HL-60/S4 treated with phorbol 12-myristate 13-acetate at 8.2 ng/mL for 4 days and 3 days (cell line): ENCODE data around the gene ADGRV1.
"Not testable (repeated sequence)": the region's sequence is repeated elsewhere in the genome, so short reads cannot be mapped to it uniquely, and the experiment has no call there.

Experiments used
- in situ Hi-C: fragments of 300-500 bp; cut with MboI; formaldehyde crosslinking; loops from 2 replicates; pipeline ENCODE4 v1.15.0; 2022; ENCODE audit warnings: low sequenced_read_pairs

The ADGRV1 gene

DNA sequence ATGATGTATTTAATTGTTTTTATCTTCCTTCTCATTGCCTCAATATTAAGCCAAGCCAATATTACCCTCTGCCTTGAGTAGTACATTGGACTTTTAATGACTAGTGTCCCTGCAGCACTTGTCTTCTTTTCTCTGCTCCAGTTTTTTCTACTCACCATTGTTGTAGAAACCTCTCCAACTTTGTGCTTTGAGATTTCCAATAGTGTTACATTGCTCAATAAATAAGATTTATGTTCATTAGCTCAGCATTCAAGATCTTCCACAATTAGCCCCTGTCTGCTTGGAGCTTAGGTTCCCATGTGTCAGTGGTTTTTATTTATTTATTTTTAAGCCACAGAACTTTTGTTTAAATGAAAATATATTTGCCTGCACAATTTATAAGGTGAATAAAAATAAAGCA, 145.3 kb downstream of the ADGRV1 start:
- in situ Hi-C loops = no loop called here

GRCh38 chr5:90707698-90708097, 149.1 kb downstream of the ADGRV1 start:
- in situ Hi-C loops = no loop called here

DNA sequence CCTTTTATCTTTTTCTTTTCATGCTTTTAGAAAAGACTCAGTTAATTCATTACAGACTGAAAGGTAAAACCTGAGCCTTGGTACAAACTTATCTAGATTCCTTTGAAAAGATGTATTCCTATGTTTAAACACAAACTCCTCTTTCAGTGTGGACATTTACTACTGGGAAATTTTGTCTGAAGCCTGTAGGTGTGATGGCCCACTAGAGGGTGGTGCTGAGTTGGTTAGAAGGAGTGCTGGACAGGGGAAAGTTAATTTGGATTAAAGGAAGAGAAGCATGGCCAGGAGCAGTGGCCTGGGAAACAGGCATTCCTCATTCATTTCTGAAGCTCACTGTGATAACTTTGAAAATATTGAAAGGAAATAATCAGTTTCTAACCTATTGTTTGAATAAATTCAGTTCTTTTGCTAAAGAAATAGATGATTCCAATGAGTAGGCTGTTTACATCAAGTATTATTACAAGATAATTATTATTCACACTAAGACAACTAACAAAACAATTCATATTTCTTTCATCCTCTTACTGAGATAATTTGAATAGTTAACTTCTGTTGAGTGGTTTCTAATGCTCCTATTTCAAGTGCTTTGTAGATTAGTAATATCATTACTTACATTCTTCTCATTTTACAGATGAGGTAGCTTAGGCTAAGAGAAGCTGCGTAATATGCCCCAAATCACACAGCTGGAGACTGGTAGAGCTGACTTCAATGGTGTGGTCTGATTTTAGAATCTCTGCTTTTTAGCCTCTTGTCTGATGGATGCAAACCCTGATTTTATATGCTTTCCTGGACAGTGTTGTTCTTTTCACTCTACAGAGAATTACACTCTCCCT, 150.9 kb downstream of the ADGRV1 start:
- in situ Hi-C loops = no loop called here

DNA sequence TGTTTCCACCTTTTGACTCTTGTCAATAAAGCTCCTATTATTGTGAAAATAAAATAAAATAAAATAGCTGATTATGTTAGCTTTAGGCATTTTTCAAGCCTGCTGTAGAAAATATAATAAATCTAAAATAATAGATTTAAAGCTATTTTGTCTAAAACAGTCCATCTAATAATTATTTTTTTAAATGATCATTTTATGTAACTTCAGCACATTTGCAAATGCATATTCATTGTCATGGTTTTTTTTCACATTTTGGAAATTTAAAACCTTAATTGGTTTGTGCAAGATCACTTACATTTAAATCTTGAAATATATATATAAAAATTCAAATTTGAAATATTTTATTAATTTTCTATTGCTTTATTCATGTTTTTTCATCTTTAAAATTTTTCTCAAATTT, 159.8 kb downstream of the ADGRV1 start:
- in situ Hi-C loops = no loop called here

- in situ Hi-C loops = no loop called here
These were observed 181.0 kb downstream of the ADGRV1 start for GRCh38 chr5:90739567-90739966.

DNA sequence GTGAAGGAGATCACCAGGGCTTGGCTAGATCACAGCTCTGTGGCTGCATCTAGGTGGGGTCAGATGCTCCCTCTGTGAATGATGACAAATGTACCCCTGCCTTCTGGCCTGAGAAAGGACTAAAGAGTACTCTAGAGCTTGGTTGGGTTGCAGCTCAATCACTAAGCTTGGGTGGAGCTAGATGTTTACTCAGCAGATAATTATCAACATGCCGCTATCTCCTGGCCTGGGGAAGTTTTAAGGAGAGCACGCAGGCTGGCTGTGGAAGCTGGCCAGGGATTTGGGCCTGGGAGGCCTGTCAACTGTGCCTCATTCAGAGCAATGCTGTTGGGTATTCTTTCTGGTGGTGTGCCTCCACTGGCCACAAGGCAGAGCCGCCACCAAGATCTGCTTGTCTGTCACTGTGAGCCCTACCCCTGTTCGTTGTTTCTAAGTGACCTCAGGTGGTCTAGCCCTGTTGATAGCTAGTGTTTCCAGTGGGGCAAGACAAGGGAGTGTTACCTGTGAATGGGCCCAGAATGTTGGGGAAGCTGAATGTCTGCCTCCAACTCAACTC, 181.7 kb downstream of the ADGRV1 start:
- in situ Hi-C loops = no loop called here

GRCh38 chr5:90741022-90741564, 182.5 kb downstream of the ADGRV1 start:
- in situ Hi-C loops = no loop called here

DNA sequence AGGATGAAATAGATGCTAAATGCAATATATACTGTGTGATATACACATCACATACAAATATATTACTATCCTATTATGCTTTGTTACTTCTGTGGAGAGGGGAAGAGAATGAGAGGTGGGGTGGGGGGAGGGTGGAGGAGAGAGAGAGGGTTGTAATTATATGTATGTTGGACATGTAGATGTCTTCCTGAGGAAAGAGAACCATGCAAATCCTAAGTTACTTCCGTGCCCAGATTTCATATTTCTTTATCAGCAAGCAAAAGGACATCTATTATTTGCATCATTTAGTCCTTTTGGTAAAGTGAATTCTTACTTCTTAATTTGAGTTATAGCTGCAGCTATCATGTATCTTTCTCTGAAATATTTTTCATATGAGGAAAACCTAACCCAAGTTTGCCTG, 187.5 kb downstream of the ADGRV1 start:
- in situ Hi-C loops = no loop called here

DNA sequence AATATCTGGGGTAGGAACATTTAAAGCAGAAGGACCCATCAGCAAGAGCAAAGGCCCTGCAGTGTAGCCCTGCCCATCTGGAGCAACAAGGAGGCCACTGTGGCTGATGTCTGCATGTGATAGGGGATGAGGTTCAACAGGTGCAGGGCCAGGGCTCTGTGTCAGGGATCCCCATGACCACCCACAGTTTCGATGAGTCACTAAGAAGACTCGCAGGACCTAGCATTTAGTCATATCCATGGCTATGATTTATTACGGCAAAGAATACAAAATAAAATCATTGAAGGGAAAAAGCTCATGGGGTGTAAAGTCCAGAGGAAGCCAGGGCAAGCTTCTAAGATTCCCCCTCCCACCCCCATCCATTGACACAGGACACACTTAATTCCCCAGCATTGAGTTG, 188.6 kb downstream of the ADGRV1 start:
- in situ Hi-C loops = no loop called here

DNA sequence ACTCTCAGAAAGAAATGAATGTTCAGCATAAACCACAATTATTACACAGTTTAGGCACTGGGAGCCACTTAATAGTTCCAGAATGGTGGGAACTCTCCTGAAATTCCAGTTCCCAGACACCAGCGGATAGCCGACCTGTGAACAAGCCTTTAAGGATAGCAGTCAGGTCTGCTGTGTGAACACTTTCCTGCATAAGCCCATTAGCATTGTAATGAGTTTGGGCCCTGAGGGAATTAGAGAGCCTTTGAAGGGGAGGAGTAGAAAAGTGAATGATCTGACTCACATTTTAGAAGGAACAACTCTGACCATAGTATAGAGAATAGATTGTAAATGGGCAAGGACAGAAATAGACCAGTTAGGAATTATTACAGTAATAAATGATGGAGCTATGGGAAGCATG, 189.1 kb downstream of the ADGRV1 start:
- in situ Hi-C loops = no loop called here

GRCh38 chr5:90759119-90759518, 200.5 kb downstream of the ADGRV1 start:
- in situ Hi-C loops = no loop called here

GRCh38 chr5:90767710-90768109, 209.1 kb downstream of the ADGRV1 start:
- in situ Hi-C loops = no loop called here

DNA sequence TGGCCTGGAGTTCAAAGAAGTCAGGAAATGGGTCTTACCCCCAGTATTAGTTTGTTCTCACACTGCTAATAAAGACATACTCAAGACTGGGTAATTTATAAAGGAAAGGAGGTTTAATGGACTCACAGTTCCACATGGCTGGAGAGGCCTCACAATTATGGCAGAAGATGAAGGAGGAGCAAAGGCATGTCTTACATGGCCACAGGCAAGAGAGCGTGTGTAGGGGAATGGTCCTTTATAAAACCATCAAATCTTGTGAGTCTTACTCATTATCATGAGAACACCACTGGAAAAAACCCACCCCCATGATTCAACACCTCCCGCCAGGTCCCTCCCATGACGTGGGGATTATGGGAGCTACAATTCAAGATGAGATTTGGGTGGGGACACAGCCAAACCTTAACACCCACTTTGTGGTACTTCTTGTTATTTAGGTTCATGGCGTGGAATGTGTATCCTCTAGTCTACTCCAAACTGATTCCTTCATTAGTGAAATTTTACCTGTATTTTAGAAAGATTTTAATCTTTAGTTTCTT, 211.5 kb downstream of the ADGRV1 start:
- in situ Hi-C loops = not testable (repeated sequence)

DNA sequence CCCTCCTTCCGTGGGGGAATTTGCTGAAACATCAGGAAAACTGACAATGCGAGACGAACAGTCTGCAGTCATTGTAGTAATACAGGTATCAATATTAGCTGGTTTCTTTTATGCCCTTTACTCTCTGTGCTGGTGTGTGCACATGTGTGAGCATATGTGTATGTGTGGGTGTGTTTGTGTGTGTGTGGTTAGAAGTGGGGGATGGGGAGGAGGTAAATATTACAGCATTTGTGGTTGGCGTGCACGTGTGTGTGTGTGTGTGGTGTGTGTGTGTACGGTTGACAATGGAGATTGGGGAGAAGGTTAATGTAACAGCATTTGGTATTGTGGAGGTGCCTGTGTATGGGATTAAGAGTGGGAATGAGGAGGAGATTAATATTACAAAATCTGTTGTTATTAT, 219.4 kb downstream of the ADGRV1 start:
- in situ Hi-C loops = no loop called here

- in situ Hi-C loops = no loop called here
These were observed 225.1 kb downstream of the ADGRV1 start for GRCh38 chr5:90783460-90784333.

DNA sequence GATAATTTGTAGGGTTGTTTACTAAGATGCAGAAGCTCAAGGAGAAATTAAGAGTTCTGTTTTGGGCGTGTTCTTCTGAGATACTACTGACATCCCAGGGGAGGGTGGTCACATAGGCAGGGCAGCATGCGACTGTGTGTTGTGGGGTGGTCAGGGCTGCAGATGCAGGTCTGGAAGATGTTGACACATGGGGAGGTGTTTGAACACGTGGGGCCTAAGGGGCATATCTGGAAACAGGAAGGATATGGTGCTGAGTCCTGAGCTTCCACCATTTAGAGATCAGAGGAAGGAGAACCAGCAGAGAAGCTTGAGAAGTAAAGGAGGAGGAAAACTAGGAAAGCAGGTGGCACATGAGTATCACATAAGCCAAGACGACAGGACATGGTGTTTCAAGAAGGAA, 228.2 kb downstream of the ADGRV1 start:
- in situ Hi-C loops = no loop called here

DNA sequence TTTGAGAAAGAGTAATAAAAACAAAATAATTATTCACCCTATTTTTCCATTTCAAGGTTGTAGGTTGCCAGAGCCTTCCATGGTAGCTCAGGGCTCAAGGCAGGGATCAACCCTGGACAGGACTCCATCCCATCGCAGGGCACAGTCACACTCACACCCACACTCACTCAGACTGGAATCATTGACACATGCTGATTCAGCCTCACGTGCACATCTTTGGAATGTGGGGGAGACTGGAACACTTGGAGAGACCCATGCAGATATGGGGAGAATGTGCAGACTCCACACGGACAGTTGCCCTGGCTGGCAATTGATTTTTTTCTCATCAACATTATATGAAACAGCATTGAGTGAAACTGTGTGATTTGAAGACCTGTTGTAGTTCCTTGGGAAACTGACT, 234.1 kb downstream of the ADGRV1 start:
- in situ Hi-C loops = no loop called here

DNA sequence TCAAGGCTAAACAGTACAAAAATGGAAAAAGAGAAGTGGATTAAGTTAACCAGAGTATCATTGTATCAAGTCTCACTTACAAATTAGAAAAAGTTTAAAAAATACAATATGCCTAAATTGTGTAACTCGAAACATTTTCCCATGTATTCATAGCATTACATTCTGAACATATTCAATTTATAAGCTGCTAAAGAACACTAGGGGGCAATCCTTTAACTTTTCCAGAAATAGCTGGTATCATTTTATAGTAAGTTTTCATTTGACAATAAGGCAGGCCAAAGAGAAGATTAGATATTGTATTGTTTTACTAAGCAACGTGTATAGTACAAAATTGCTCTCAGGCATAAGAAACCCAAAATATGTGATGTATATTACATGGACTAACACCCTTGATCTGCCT, 234.6 kb downstream of the ADGRV1 start:
- in situ Hi-C loops = no loop called here

- in situ Hi-C loops = not testable (repeated sequence)
These were observed 238.3 kb downstream of the ADGRV1 start for GRCh38 chr5:90796919-90797318.

DNA sequence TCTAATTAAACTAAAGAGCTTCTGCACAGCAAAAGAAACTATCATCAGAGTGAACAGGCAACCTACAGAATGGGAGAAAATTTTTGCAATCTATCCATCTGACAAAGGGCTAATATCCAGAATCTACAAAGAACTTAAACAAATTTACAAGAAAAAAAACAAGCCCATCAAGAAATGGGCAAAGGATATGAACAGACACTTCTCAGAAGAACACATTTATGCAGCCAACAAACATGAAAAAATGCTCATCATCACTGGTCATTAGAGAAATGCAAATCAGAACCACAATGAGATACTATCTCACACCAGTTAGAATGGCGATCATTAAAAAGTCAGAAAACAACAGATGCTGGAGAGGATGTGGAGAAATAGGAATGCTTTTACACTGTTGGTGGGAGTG, 241.5 kb downstream of the ADGRV1 start:
- in situ Hi-C loops = not testable (repeated sequence)

DNA sequence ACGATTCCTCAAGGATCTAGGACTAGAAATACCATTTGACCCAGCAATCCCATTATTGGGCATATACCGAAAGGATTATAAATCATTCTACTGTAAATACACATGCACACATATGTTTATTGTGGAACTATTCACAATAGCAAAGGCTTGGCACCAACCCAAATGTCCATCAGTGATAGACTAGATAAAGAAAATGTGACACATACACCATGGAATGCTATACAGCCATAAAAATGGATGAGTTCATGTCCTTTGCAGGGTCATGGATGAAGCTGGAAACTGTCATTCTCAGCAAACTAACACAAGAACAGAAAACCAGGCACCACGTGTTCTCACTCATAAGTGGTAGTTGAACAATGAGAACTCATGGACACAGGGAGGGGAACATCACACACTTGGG, 241.9 kb downstream of the ADGRV1 start:
- in situ Hi-C loops = not testable (repeated sequence)
